ENCODE data around the gene APOL4. TPM values are rescaled to one million over a fixed set of nuclear protein-coding genes. Genes with fewer than 3 reads are reported as not detected.

Gene APOL4
- total RNA-seq, 4 donors from 2014 or later = 3.3 to 7.9 (median 6.4) TPM

DNA sequence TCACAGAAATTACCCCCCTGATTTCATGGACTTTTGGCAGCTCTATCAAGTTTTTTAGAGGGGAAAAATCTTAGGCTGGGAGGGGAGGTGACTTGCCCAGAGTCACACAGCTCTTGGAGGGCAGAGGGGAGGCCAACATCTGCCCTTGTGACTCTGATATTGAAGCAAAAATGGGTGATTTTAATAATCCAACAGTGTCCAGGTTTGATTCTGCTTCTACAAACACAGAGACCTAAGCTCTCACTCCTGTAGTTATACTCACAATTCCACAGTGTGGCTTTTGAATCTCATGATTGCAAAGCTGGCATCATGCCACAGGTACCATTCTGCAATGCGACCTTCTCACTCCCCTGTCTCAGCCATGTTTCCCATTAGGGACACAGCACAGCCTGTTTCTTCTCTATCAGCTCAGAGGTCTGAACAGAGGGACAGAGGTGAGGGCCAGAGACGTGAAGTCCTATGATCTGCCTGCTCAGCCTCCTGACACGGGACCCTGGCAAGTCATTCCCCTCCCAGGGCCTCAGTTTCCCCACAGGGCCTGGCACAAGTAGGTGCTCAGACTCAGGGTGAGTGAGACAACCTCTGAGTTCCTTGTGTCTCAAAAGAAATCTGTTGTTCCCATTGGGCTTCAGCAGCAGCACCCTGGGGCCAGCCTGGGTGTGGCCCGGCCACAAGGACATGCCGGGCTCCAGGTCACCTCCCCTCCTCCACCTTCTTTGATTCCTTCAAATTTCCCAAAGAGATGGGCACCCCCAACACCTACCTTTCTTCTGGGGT is 37.0 kb upstream of the APOL4 start:
- no peak for DNase-seq (ENCODE audit: low spot score in 2 of 2)
- 6% methylated on average over 4 of the region's 5 CpGs for WGBS
- Histone ChIP-seq H3K4me3 (peak overlapping the region; percentile 60), H3K4me1 (peaks cover 40% of the 10 kb centered on the region), H3K36me3 (no peaks in the 10 kb centered on the region), H3K27ac (peak overlapping the region; percentile 84), H3K9me3 (no peaks in the 10 kb centered on the region), H3K27me3 (no peaks in the 10 kb centered on the region)
- no peak for TF ChIP-seq POLR2A (IDR thresholded peaks at IDR 0.05)
- TF ChIP-seq EP300 (IDR thresholded peaks at IDR 0.05) = no peak
- TF ChIP-seq, protein P1, sequence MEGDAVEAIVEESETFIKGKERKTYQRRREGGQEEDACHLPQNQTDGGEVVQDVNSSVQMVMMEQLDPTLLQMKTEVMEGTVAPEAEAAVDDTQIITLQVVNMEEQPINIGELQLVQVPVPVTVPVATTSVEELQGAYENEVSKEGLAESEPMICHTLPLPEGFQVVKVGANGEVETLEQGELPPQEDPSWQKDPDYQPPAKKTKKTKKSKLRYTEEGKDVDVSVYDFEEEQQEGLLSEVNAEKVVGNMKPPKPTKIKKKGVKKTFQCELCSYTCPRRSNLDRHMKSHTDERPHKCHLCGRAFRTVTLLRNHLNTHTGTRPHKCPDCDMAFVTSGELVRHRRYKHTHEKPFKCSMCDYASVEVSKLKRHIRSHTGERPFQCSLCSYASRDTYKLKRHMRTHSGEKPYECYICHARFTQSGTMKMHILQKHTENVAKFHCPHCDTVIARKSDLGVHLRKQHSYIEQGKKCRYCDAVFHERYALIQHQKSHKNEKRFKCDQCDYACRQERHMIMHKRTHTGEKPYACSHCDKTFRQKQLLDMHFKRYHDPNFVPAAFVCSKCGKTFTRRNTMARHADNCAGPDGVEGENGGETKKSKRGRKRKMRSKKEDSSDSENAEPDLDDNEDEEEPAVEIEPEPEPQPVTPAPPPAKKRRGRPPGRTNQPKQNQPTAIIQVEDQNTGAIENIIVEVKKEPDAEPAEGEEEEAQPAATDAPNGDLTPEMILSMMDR (IDR thresholded peaks at IDR 0.05) = no peak
- no peak for TF ChIP-seq POLR2AphosphoS5 (IDR thresholded peaks at IDR 0.05)

DNA sequence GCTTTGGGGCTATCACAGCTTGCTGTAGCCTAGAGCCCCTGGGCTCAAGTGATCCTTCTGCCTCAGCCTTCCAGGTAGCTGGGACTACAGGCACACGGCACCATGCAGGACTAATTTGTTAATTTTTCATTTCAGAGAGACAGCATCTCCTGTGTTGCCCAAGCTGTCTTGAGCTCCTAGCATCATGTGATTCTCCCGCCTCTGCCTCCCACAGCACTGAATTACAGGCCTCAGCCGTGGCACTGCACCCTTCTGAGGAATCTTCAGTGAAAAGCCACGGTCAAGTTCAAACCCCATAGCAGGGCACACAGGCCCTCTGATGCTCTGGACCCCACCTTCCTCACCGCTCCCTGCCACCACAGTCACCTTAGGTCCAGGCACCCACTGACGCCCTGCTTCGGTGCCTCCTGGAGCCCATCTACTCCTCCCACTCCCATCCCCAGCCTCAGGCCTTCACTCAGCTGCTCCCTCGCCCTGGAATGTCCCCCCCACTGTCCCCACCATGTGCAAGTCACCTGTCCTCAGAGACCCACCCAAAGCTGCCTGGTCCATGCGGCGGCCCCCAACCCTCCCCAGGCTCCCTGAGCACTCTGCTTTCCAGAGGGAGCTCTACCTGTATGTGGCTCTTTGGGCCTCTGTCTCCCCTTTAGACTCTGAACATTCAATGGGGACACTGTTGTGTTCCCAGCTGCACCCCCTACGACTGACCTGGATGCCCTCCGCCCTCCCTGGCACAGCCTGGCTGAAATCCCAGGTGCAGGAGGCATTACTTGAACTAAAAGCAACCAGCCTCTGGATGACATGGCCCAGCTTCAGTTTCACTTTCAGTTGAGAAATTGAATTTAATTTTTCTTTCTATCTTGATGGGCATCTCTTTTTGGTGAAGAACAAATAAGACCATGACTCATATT is 36.1 kb upstream of the APOL4 start:
- TF ChIP-seq, protein P1 (IDR thresholded peaks at IDR 0.05) = no peak
- TF ChIP-seq POLR2AphosphoS5 (IDR thresholded peaks at IDR 0.05) (no peak), EP300 (IDR thresholded peaks at IDR 0.05) (no peak), POLR2A (IDR thresholded peaks at IDR 0.05) (no peak)
- Histone ChIP-seq H3K27me3 (no peaks in the 10 kb centered on the region), H3K4me3 (peak overlapping the region; percentile 60), H3K9me3 (no peaks in the 10 kb centered on the region), H3K27ac (peak overlapping the region; percentile 84), H3K4me1 (peaks cover 38% of the 10 kb centered on the region), H3K36me3 (peaks cover 8% of the 10 kb centered on the region)
- 70% methylated on average over 12 of the region's 12 CpGs for WGBS
- DNase-seq (ENCODE audit: low spot score in 2 of 2) = no peak

DNA sequence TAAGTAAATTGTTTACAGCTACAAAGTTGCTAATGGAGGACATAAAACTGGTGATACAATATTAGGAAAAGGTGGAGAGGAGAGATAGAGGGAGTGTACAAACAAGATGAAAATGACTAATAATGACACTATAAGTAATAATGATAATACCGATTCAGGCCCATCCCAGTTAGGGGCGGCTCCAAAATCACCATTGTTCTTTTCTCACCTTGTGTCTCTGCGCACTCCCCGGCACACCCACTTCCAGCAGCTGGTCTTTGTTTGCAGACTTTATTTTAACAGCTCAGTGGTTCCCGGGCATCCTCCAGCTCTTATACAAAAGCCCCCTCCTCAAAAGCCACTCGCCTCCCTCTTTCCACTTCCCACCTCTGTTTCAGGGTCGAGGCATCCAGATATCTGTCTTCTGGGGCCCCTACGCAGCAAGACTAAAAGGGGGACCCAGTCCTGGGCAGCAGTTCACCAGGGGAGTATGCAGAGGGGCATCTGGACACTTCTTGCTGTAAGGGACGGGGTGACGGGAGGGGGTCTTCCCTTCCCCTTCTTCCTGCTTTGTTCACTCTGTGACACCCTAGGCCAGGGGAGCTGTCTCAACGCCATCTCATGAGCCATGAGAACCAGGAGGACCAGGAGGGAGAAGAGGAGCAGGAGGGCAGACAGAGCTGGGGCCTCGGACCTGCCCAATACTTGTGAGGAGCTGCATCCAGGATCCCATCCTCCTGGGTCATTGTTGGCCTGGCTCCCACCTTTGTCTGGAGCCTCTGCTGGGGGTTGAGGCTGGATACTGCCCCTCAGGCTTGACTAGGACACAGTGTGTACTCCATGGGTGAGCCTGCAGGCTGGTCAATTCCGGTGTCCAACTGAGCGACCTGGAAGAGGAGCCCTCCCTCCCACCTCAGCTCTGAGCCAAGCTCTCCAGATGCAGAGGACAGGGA is 35.0 kb upstream of the APOL4 start:
- H3K27me3 ChIP-seq = no peaks in the 10 kb centered on the region
- no peak for DNase-seq (ENCODE audit: low spot score in 2 of 2)
- peaks cover 17% of the 10 kb centered on the region for H3K36me3 ChIP-seq
- peaks cover 38% of the 10 kb centered on the region for H3K4me1 ChIP-seq
- 84% methylated on average over 14 of the region's 14 CpGs for WGBS
- H3K4me3 ChIP-seq = peak overlapping the region; percentile 60
- H3K27ac ChIP-seq = no peak overlapping the region
- TF ChIP-seq POLR2AphosphoS5 (IDR thresholded peaks at IDR 0.05) (no peak), POLR2A (IDR thresholded peaks at IDR 0.05) (no peak)
- H3K9me3 ChIP-seq = no peaks in the 10 kb centered on the region

DNA sequence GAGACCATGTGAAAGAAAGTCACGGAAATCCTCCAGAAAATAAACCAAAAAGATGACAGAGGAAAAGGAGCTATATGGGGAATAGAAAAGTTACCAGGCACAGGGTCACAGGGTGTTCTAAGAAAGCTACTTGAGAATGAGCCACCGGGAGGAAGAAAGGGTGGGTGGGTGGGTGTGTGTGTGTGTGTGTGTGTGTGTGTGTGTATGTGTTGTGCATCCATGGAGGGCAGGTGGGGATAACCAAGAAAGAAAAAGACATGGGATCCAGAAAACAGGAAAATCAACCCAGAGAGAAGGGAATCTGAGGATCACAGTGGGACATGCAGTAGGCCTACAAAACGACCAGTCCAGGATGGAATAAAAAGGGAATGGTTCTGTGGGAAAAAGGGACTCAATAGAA is 34.0 kb upstream of the APOL4 start:
- no peak for DNase-seq (ENCODE audit: low spot score in 2 of 2)
- Histone ChIP-seq H3K27ac (no peak overlapping the region), H3K4me1 (peaks cover 38% of the 10 kb centered on the region), H3K36me3 (peaks cover 27% of the 10 kb centered on the region), H3K27me3 (no peaks in the 10 kb centered on the region), H3K4me3 (no peak overlapping the region), H3K9me3 (no peaks in the 10 kb centered on the region)
- TF ChIP-seq, protein P1 (IDR thresholded peaks at IDR 0.05) = no peak
- no peak for TF ChIP-seq POLR2A (IDR thresholded peaks at IDR 0.05)
- TF ChIP-seq POLR2AphosphoS5 (IDR thresholded peaks at IDR 0.05) = no peak
- TF ChIP-seq EP300 (IDR thresholded peaks at IDR 0.05) = no peak
- WGBS = 86% methylated on average over 3 of the region's 3 CpGs

DNA sequence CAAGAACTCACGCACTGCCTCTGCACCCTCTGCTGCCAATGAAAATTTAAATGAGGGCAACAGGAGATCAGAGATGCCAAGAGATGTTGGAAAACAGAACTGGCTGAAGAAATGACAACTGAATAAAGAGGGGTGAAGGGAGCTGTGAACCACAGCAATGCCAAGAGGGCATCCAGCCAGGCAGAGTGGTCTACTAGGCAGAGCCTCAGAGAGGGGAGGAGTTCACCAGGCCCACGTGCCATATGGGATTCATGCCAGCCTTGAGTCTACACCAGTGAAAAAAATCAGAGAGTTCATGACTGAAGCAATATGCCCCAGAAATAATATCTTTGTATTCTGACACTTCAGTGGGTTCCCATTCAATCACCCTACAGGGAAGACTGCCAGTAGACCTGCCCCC is 33.3 kb upstream of the APOL4 start:
- H3K36me3 ChIP-seq = peaks cover 34% of the 10 kb centered on the region
- H3K27me3 ChIP-seq = no peaks in the 10 kb centered on the region
- no peak for DNase-seq (ENCODE audit: low spot score in 2 of 2)
- WGBS = 37% methylated on average over 2 of the region's 2 CpGs
- no peak overlapping the region for H3K27ac ChIP-seq
- no peak overlapping the region for H3K4me3 ChIP-seq
- peaks cover 37% of the 10 kb centered on the region for H3K4me1 ChIP-seq
- TF ChIP-seq POLR2AphosphoS5 (IDR thresholded peaks at IDR 0.05) (no peak), POLR2A (IDR thresholded peaks at IDR 0.05) (no peak), EP300 (IDR thresholded peaks at IDR 0.05) (no peak)
- TF ChIP-seq, protein P1 (IDR thresholded peaks at IDR 0.05) = no peak
- no peaks in the 10 kb centered on the region for H3K9me3 ChIP-seq
